HepG2 (cell line): ENCODE data around the gene KCNIP3. TPM values are rescaled to one million over a fixed set of nuclear protein-coding genes. Genes with fewer than 3 reads are reported as not detected.

ENCODE experiments used
- ARNTL ChIP-seq: sonication (generic); formaldehyde crosslinking; IDR thresholded peaks from 2 replicates; pipeline ENCODE4 v1.4.0; 2020; ENCODE audit warnings: mild to moderate bottlenecking, missing genetic modification reagents
- GABPB1 ChIP-seq: IDR thresholded peaks from 2 replicates; pipeline ENCODE4 v1.6.1; 2016; ENCODE audit warnings: mild to moderate bottlenecking, missing genetic modification reagents, moderate library complexity, missing compliant biosample characterization
- MTA1 ChIP-seq: sonication (generic); formaldehyde crosslinking; IDR thresholded peaks from 2 replicates; pipeline ENCODE4 v1.4.0; 2020; ENCODE audit warnings: missing genetic modification reagents, mild to moderate bottlenecking, borderline replicate concordance
- PAX8 ChIP-seq: sonication (generic); formaldehyde crosslinking; IDR thresholded peaks from 2 replicates; pipeline ENCODE4 v1.8.0; 2022; ENCODE audit warnings: mild to moderate bottlenecking, missing genetic modification reagents, borderline replicate concordance
- SNRNP70 ChIP-seq: fragments of 200-400 bp; formaldehyde crosslinking; IDR thresholded peaks from 2 replicates; pipeline ENCODE4 v1.6.1; 2017; ENCODE audit warnings: mild to moderate bottlenecking, low read depth, low read length, moderate library complexity
- ZBTB2 ChIP-seq: sonication (generic); formaldehyde crosslinking; IDR thresholded peaks from 2 replicates; pipeline ENCODE4 v1.8.0; 2022; ENCODE audit warnings: low read depth, missing genetic modification reagents
- ZC3H13 ChIP-seq: sonication (generic); formaldehyde crosslinking; IDR thresholded peaks from 2 replicates; pipeline ENCODE4 v1.8.1; 2023; ENCODE audit warnings: mild to moderate bottlenecking, missing genetic modification reagents, moderate library complexity
- ZNF75D ChIP-seq: sonication (generic); formaldehyde crosslinking; IDR thresholded peaks from 2 replicates; pipeline ENCODE4 v1.8.1; 2023; ENCODE audit warnings: missing genetic modification reagents, mild to moderate bottlenecking, borderline replicate concordance
- polyA plus RNA-seq, 8 experiments: library from polyadenylated mRNA; depleted of rRNA in 3 of 8; stranded (reverse) in 7 of 8; unstranded in 1 of 8; fragments of >200 nt; fragmentation: Illumina TruSeq in 4 of 8; extraction: Trizol in 4 of 8; gene quantifications; 2 replicates each; pipeline versions ENCODE4 v1.2.1 to v1.2.3, GENCODE V29; 2011 to 2016; ENCODE audit warnings: low read depth in 4 of 8, missing spikeins in 1 of 8, mixed read lengths in 1 of 8; ENCODE audit not compliant: insufficient read depth in 1 of 8
- total RNA-seq, 5 experiments: library from RNA; depleted of rRNA; stranded (reverse); fragments of >200 nt; fragmentation: Illumina TruSeq; extraction: Trizol; gene quantifications; 2 replicates each; pipeline ENCODE4 v1.2.3, GENCODE V29; 2016; ENCODE audit warnings: low read depth in 1 of 5
- TF ChIP-seq, protein P1 (sequence below): sonication (generic); formaldehyde crosslinking; IDR thresholded peaks from 2 replicates; pipeline ENCODE4 v1.4.0; 2020; ENCODE audit warnings: missing genetic modification reagents, mild to moderate bottlenecking, borderline replicate concordance
- TF ChIP-seq, protein P2 (sequence below): fragments of 450-650 bp; IDR thresholded peaks from 2 replicates; pipeline ENCODE4 v1.6.1; 2017; ENCODE audit warnings: mild to moderate bottlenecking
- TF ChIP-seq, protein P3 (sequence below): sonication (generic); formaldehyde crosslinking; IDR thresholded peaks from 2 replicates; pipeline ENCODE4 v1.4.0; 2020; ENCODE audit warnings: missing genetic modification reagents, mild to moderate bottlenecking, borderline replicate concordance

Gene KCNIP3
- total and polyA plus RNA-seq, 2 of the 13 experiments (the other 11 are each of a cell fraction or from before 2014, with no cell fraction given) = not detected

GRCh38 chr2:95391641-95392310 lies 94.6 kb downstream of the KCNIP3 start (continued):
- TF ChIP-seq, protein P1, sequence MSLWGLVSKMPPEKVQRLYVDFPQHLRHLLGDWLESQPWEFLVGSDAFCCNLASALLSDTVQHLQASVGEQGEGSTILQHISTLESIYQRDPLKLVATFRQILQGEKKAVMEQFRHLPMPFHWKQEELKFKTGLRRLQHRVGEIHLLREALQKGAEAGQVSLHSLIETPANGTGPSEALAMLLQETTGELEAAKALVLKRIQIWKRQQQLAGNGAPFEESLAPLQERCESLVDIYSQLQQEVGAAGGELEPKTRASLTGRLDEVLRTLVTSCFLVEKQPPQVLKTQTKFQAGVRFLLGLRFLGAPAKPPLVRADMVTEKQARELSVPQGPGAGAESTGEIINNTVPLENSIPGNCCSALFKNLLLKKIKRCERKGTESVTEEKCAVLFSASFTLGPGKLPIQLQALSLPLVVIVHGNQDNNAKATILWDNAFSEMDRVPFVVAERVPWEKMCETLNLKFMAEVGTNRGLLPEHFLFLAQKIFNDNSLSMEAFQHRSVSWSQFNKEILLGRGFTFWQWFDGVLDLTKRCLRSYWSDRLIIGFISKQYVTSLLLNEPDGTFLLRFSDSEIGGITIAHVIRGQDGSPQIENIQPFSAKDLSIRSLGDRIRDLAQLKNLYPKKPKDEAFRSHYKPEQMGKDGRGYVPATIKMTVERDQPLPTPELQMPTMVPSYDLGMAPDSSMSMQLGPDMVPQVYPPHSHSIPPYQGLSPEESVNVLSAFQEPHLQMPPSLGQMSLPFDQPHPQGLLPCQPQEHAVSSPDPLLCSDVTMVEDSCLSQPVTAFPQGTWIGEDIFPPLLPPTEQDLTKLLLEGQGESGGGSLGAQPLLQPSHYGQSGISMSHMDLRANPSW (CRISPR knock-in tag) = peak; percentile 53; the same call in 1 of the 2 replicates
- TF ChIP-seq, protein P2, sequence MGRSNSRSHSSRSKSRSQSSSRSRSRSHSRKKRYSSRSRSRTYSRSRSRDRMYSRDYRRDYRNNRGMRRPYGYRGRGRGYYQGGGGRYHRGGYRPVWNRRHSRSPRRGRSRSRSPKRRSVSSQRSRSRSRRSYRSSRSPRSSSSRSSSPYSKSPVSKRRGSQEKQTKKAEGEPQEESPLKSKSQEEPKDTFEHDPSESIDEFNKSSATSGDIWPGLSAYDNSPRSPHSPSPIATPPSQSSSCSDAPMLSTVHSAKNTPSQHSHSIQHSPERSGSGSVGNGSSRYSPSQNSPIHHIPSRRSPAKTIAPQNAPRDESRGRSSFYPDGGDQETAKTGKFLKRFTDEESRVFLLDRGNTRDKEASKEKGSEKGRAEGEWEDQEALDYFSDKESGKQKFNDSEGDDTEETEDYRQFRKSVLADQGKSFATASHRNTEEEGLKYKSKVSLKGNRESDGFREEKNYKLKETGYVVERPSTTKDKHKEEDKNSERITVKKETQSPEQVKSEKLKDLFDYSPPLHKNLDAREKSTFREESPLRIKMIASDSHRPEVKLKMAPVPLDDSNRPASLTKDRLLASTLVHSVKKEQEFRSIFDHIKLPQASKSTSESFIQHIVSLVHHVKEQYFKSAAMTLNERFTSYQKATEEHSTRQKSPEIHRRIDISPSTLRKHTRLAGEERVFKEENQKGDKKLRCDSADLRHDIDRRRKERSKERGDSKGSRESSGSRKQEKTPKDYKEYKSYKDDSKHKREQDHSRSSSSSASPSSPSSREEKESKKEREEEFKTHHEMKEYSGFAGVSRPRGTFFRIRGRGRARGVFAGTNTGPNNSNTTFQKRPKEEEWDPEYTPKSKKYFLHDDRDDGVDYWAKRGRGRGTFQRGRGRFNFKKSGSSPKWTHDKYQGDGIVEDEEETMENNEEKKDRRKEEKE = no peak
- TF ChIP-seq PAX8 (no peak), MTA1 (CRISPR knock-in tag) (peak; percentile 93; the same call in 1 of the 2 replicates), ZNF75D (CRISPR knock-in tag) (no peak), ZBTB2 (CRISPR knock-in tag) (no peak), ARNTL (0 out of 2 replicates have a peak, but pooled peaks have one; percentile 23), GABPB1 (CRISPR knock-in tag) (peak; percentile 31; the same call in 1 of the 2 replicates), SNRNP70 (no peak), ZC3H13 (CRISPR knock-in tag) (no peak)
- TF ChIP-seq, protein P3, sequence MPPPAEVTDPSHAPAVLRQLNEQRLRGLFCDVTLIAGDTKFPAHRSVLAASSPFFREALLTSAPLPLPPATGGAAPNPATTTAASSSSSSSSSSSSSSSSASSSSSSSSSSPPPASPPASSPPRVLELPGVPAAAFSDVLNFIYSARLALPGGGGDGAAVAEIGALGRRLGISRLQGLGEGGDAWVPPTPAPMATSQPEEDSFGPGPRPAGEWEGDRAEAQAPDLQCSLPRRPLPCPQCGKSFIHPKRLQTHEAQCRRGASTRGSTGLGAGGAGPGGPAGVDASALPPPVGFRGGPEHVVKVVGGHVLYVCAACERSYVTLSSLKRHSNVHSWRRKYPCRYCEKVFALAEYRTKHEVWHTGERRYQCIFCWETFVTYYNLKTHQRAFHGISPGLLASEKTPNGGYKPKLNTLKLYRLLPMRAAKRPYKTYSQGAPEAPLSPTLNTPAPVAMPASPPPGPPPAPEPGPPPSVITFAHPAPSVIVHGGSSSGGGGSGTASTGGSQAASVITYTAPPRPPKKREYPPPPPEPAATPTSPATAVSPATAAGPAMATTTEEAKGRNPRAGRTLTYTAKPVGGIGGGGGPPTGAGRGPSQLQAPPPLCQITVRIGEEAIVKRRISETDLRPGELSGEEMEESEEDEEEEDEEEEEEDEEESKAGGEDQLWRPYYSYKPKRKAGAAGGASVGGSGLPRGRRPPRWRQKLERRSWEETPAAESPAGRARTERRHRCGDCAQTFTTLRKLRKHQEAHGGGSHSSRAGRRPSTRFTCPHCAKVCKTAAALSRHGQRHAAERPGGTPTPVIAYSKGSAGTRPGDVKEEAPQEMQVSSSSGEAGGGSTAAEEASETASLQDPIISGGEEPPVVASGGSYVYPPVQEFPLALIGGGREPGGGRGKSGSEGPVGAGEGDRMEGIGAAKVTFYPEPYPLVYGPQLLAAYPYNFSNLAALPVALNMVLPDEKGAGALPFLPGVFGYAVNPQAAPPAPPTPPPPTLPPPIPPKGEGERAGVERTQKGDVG (CRISPR knock-in tag) = 0 out of 2 replicates have a peak, but pooled peaks have one; percentile 35
